Urinary bladder (tissue), 4 donors: ENCODE data around the gene KCNN2. TPM values are rescaled to one million over a fixed set of nuclear protein-coding genes. Genes with fewer than 3 reads are reported as not detected.

Source experiments
- DNase-seq: peaks from one replicate; pipeline ENCODE4 v3.0.0-alpha.2; 2015; ENCODE audit errors: extremely low spot score
- H3K27ac ChIP-seq: one replicate; pipeline ENCODE4 v1.5.1; 2013; ENCODE audit warnings: low read depth, mild to moderate bottlenecking, moderate library complexity
- H3K36me3 ChIP-seq: one replicate; pipeline ENCODE4 v1.6.1; 2013; ENCODE audit warnings: mild to moderate bottlenecking, moderate library complexity; ENCODE audit not compliant: insufficient read depth
- H3K4me1 ChIP-seq: one replicate; pipeline ENCODE4 v1.6.1; 2013; ENCODE audit warnings: mild to moderate bottlenecking, moderate library complexity; ENCODE audit not compliant: insufficient read depth
- H3K4me3 ChIP-seq: one replicate; pipeline ENCODE4 v1.5.1; 2013; ENCODE audit warnings: low read depth, low read length
- WGBS: extraction: QIAGEN DNeasy Blood & Tissue Kit; methylation state at CpG from one replicate; pipeline ENCODE4 v1.1.7; 2013; 5-methylcytosine and 5-hydroxymethylcytosine counted together
- polyA plus RNA-seq: library from polyadenylated mRNA; stranded (reverse); fragments of 200-250 nt; gene quantifications from one replicate; pipeline ENCODE4 v1.2.3, GENCODE V29; 2013
- total RNA-seq: library from RNA; depleted of rRNA; stranded (reverse); fragments of >200 nt; gene quantifications from one replicate; pipeline ENCODE4 v1.2.3, GENCODE V29; 2014
- donor health status: healthy with polysubstance abuse.
- donor health status: healthy.

KCNN2 gene
- total and polyA plus RNA-seq, 2 donors = 4.8 to 22.3 TPM

DNA sequence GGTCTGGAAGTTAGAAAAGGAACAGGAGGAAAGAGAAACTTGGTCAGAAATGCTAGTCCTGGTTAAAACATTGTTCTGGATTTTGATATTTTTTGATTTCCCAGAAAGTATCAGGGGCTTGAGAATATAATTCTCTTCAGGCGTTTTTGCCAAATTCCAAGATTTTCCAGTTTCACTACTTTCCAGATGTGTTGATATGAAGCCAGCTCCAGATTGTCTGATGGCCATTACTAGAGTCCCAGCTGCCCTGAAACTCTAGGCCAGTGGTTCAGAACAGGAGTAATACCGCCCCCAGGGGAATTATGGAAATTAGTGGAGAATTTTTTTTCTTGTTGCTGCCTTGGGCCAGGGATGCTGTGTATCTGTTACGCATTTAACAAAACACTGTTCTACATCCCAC lies 88.6 kb downstream of the KCNN2 start:
- no peak overlapping the region for H3K27ac ChIP-seq
- no peaks in the 10 kb centered on the region for H3K4me1 ChIP-seq
- whole genome bisulfite sequencing = 45% methylated on average over 3 of the region's 3 CpGs
- no peaks in the 10 kb centered on the region for H3K36me3 ChIP-seq
- H3K4me3 ChIP-seq = no peak overlapping the region
- no peak for DNase-seq

DNA sequence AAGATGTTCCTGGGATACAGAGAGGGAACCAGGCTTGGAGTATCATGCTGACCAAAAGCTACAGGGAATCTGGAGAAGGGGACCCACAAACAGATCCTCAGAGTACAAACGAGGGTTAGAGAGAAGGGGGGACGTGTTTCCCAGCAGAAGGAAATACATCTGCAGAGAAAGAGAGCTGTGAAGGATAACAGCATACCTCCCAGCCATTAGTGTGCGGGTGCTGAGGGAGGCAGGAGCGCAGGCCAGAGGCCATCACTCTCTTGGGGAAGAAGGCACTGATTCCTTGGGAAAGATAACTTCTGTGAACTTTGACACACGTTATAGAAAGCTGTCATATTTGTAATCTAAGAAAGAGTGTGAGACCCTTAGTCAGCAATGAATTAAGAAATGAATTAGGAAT lies 96.9 kb downstream of the KCNN2 start:
- Histone ChIP-seq H3K36me3 (no peaks in the 10 kb centered on the region), H3K4me3 (no peak overlapping the region), H3K27ac (no peak overlapping the region), H3K4me1 (no peaks in the 10 kb centered on the region)
- WGBS = 74% methylated on average over 5 of the region's 5 CpGs
- no peak for DNase-seq

DNA sequence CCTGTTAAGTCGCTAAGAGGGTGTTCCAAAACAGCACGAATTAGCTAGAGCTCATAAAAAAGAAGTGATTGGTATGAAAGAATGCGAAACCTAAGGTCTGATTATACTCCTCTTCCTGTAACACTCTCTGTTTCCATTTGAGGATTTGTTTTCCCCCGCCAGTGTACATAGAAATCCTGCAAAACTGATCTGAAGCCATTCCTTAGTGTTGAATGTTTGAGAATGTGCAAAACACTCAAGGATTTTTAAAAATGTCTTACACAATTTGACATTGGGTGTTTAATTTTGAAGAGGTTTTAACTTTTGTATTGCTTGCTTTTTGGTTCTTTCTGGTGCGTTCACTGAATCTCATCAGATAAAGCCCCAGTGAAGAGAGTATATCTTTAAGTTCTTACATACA lies 105.3 kb downstream of the KCNN2 start:
- WGBS = 49% methylated on average over 5 of the region's 5 CpGs
- Histone ChIP-seq H3K27ac (no peak overlapping the region), H3K36me3 (no peaks in the 10 kb centered on the region), H3K4me3 (no peak overlapping the region), H3K4me1 (no peaks in the 10 kb centered on the region)
- no peak for DNase-seq

DNA sequence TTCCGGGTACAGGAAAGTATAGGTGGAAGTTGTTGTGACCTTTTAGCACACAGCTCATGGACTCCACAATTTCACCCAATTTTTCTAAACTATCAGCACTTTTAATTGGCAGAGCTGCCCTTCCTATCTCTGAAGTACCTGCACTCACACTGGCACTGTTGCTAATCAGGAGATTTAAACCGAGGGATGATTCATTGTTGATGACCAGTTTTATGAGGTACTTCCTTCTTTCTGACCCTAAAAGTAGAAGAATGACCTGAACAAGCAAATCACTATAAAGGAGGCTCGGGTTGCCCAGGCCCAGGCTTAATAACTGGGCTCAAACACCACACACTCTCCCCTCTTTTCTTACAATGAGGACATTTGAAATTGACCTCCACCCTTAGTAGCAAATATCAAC lies 105.9 kb downstream of the KCNN2 start:
- Histone ChIP-seq H3K27ac (no peak overlapping the region), H3K4me1 (no peaks in the 10 kb centered on the region), H3K36me3 (no peaks in the 10 kb centered on the region), H3K4me3 (no peak overlapping the region)
- 30% methylated on average over 3 of the region's 3 CpGs for WGBS
- DNase-seq = no peak

DNA sequence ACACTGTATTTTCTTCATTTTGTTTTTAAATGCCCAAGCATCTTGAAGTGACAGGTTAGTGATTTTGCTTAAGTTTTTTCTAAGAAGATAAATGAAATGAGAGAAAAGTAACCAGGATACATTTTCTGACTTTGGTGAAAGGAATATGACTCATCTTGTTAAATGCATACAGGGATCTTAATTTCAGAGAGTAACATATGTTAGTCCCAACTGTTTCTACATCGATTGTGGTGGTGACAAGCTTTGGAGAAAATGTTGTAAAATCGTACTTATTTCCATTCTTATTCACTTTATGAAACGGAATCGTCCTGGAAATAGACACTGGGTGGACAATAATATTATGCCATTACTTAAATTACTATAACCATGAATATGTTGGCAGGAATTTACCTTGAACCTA lies 107.5 kb downstream of the KCNN2 start:
- Histone ChIP-seq H3K27ac (no peak overlapping the region), H3K4me1 (no peaks in the 10 kb centered on the region), H3K4me3 (no peak overlapping the region), H3K36me3 (no peaks in the 10 kb centered on the region)
- 89% methylated on average over 4 of the region's 4 CpGs for WGBS
- DNase-seq = no peak

DNA sequence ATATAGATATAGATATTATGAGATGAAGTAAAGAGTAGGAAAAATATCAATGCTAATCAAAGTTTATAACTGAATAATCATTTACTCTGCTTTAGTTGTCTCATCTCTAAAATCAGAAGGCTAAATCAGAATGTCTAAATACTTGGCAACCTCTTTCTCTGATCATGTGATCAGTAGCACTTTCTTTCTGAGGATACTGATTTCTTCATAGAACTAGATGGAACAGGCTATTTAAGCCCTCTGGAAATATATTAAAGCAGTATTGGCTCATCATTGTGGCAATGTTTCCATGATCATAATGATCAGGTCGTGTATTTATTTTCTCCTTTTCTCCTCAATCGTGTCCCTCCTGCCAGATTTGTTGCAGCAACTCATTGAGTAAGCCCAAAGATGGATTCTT lies 109.7 kb downstream of the KCNN2 start:
- H3K4me3 ChIP-seq = no peak overlapping the region
- 87% methylated on average over 2 of the region's 2 CpGs for WGBS
- no peaks in the 10 kb centered on the region for H3K4me1 ChIP-seq
- H3K27ac ChIP-seq = no peak overlapping the region
- no peak for DNase-seq
- H3K36me3 ChIP-seq = no peaks in the 10 kb centered on the region

DNA sequence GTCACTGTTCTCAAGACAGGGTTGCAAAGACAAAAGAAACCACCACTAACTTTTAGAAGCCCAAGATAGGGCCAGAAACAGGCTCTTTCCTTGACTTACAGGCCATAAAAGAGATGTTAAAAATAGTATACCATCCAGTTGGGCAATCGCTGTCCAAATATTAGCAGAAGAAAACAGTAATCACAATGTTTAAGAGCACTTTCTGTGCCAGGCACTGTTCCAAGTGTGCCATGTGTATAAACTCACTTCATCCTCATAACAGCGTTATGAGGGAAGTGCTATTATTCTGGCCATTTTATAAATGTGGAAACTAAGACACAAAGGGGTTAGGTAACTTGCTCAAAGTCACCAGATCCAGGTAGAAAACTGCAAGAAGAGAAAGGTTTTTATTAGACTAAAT lies 111.7 kb downstream of the KCNN2 start:
- no peak for DNase-seq
- WGBS = 23% methylated on average over 2 of the region's 2 CpGs
- Histone ChIP-seq H3K4me1 (no peaks in the 10 kb centered on the region), H3K4me3 (no peak overlapping the region), H3K36me3 (no peaks in the 10 kb centered on the region), H3K27ac (no peak overlapping the region)

DNA sequence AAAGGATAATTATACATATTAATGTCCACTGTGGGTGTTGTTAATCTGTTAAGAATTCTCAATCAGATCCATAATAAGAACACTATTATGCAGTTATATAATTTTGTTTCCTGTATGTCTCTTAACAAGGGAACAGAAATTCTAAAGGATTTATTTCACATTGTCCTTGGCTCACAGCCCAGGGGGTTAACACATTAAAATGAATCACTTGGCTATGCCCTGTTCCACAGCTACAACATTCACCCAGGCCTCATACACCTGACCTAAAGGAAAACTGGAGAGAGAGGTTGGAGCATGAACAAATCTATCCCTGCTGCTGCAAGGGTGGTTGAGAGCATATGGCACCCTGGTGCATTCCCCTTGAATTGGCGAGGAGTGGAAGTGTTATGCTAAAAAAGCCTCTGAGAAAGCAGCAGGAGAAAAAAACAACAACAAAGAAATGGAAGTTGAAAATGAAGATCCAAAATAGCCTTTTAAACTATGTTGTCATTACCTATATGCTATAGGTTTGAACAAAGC lies 116.0 kb downstream of the KCNN2 start:
- H3K4me3 ChIP-seq = no peak overlapping the region
- H3K27ac ChIP-seq = no peak overlapping the region
- DNase-seq = no peak
- no peaks in the 10 kb centered on the region for H3K4me1 ChIP-seq
- 95% methylated on average over 1 of the region's 1 CpG for WGBS
- H3K36me3 ChIP-seq = no peaks in the 10 kb centered on the region

DNA sequence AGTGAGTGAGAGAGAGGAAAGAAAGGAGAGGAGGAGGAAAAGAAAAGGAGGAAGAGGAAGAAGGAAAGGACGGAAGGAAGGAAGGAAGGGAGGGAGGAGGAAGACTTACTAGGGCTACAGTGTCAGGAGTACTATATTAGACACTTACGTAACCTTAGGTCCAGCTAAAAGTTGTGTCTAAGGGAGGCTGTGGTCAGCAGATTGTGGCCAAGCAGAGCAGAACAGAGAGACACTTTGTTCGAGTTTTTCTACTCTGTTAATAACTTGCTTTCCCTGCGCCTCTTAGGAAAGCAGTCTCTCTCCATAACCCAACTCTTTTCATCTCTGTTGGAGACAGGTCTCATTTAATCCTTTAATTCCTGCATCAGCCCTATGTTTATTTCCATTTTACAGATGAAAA lies 138.9 kb downstream of the KCNN2 start:
- H3K4me1 ChIP-seq = no peaks in the 10 kb centered on the region
- H3K4me3 ChIP-seq = no peak overlapping the region
- 66% methylated on average over 4 of the region's 4 CpGs for WGBS
- no peak for DNase-seq
- H3K36me3 ChIP-seq = no peaks in the 10 kb centered on the region
- no peak overlapping the region for H3K27ac ChIP-seq

DNA sequence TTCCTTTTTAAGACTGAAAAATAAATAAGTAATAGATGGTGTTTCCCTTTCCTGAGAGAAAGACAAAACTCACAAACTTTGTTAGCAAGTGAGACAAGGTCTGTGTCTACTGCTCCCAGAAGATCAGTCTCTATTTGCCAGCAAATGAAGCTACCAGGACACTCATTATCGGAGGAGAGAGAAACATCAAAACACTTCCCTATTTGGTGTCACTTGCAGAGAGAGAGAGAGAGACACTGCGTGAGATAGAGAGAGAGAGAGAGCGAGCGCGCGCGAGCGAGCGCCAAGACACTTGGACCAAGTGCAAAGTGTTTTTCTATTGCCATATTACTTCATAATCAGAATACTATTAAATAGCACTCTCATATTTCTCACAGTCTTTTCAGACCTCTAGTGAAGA lies 142.7 kb downstream of the KCNN2 start:
- Histone ChIP-seq H3K4me3 (no peak overlapping the region), H3K36me3 (no peaks in the 10 kb centered on the region), H3K27ac (no peak overlapping the region), H3K4me1 (no peaks in the 10 kb centered on the region)
- WGBS = 85% methylated on average over 9 of the region's 9 CpGs
- no peak for DNase-seq

DNA sequence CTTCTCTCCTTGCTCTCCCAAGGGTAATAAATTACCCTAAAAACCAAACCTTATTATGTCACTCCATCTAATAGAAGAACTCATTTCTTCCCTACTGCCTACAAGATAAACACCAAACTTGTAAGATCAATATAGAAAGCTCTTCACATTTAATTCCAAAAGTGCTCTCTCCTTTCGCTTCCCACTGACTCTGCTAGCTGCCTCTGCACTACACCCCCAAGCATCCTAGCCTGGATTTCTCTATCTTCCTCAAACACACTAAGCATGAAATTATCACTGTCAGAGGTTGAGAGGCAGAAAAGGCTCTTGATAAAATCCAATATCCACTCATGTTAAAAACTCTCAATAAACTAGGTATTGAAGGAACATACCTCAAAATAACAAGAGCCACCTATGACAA lies 162.4 kb downstream of the KCNN2 start:
- no peak for DNase-seq
- WGBS = 95% methylated on average over 1 of the region's 1 CpG

DNA sequence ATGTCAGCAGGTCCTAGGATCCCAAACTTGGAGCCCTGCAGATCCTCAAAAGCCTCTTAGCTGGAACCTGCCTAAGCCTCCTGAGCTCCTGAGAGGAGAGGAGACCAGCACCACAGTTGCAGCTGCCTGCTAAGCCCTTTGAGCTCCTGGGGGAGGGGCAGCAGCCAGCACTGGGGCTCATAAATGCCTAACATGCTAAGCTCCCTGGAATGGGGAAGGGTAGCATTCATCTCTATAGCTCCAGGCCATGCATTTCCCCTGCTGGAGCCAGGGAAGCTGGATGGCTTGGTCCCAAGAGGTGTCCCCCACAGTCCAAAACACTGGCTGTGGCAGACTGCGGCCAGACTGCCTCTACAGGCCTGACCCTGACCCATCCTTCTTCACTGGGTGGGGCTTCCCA lies 182.7 kb downstream of the KCNN2 start:
- H3K4me3 ChIP-seq = no peak overlapping the region
- no peak for DNase-seq
- 91% methylated on average over 1 of the region's 1 CpG for WGBS
- H3K27ac ChIP-seq = no peak overlapping the region
- no peaks in the 10 kb centered on the region for H3K36me3 ChIP-seq
- no peaks in the 10 kb centered on the region for H3K4me1 ChIP-seq

More for the DNA sequence above, 162.4 kb downstream of the KCNN2 start:
- Histone ChIP-seq H3K4me1 (no peaks in the 10 kb centered on the region), H3K4me3 (no peak overlapping the region), H3K27ac (no peak overlapping the region), H3K36me3 (no peaks in the 10 kb centered on the region)
